IMR-90 (cell line): ENCODE measurements around the gene LRRC39. TPM values are rescaled to one million over a fixed set of nuclear protein-coding genes. Genes with fewer than 3 reads are reported as not detected.

Experiments
- ATAC-seq: fragments of 200-7000 bp; cut with Tn5 transposase; 2 replicates; pipeline ENCODE4 v1.9.1; 2020; ENCODE audit warnings: low read depth, mild to moderate bottlenecking, moderate library complexity
- BruUV-seq: library from RNA; stranded (reverse); fragments of 400-500 nt; replicated peaks from 2 replicates; lab custom pipeline; 2021; lab: Mats Ljungman, UMichigan
- CTCF ChIA-PET: fragments of 300-600 bp; formaldehyde crosslinking; extraction: SDS; loops from one replicate; lab custom pipeline; 2021; ENCODE audit warnings: antibody characterized with exemption; lab: Yijun Ruan, JAX
- POLR2A ChIA-PET: fragments of 300-600 bp; sonication (Branson Sonifier 250); formaldehyde crosslinking; loops from one replicate; lab custom pipeline; 2022; ENCODE audit warnings: antibody characterized with exemption; ENCODE audit not compliant: unreplicated experiment; lab: Charles Lee
- DNase-seq: peaks from one replicate; pipeline ENCODE4 v3.0.0; 2013
- H2AFZ ChIP-seq: replicated peaks from 2 replicates; pipeline ENCODE3; 2013; ENCODE audit warnings: low read length, mild to moderate bottlenecking; ENCODE audit not compliant: poor library complexity
- H2AK5ac ChIP-seq: 2 replicates; pipeline ENCODE4 v1.6.1; 2013; ENCODE audit warnings: low read depth, low read length, inconsistent platforms
- H2AK9ac ChIP-seq: replicated peaks from 2 replicates; pipeline ENCODE3; 2013; ENCODE audit warnings: mild to moderate bottlenecking, low read depth, low read length, moderate library complexity; ENCODE audit not compliant: poor library complexity
- H2BK120ac ChIP-seq: 2 replicates; pipeline ENCODE4 v1.6.1; 2013; ENCODE audit warnings: low read depth, low read length, inconsistent platforms
- H2BK15ac ChIP-seq: 3 replicates; pipeline ENCODE4 v1.6.1; 2013; ENCODE audit warnings: low read depth, low read length, inconsistent platforms
- H2BK20ac ChIP-seq: 2 replicates; pipeline ENCODE4 v1.6.1; 2013; ENCODE audit warnings: low read depth, mild to moderate bottlenecking, inconsistent platforms, low read length, moderate library complexity
- H2BK5ac ChIP-seq: 2 replicates; pipeline ENCODE4 v1.6.1; 2013; ENCODE audit warnings: mild to moderate bottlenecking, low read depth, low read length, inconsistent platforms; ENCODE audit not compliant: poor library complexity, severe bottlenecking
- H3K14ac ChIP-seq: replicated peaks from 2 replicates; pipeline ENCODE4 v1.6.1; 2013; ENCODE audit warnings: low read depth, low read length, inconsistent platforms
- H3K18ac ChIP-seq: 2 replicates; pipeline ENCODE4 v1.6.1; 2013; ENCODE audit warnings: low read depth, low read length, control low read depth
- H3K23ac ChIP-seq: 2 replicates; pipeline ENCODE4 v1.6.1; 2013; ENCODE audit warnings: low read depth, low read length, inconsistent platforms
- H3K27ac ChIP-seq: 2 replicates; pipeline ENCODE4 v1.5.1; 2013; ENCODE audit warnings: mild to moderate bottlenecking, control low read depth, low read length; ENCODE audit not compliant: insufficient read depth
- H3K27me3 ChIP-seq: 2 replicates; pipeline ENCODE4 v1.6.1; 2013; ENCODE audit warnings: low read length; ENCODE audit not compliant: control insufficient read depth, insufficient read depth
- H3K36me3 ChIP-seq: 2 replicates; pipeline ENCODE4 v1.6.1; 2013; ENCODE audit warnings: low read length, mixed read lengths; ENCODE audit not compliant: control insufficient read depth, insufficient read depth
- H3K4ac ChIP-seq: 2 replicates; pipeline ENCODE4 v1.6.1; 2013; ENCODE audit warnings: low read depth, low read length, inconsistent platforms
- H3K4me1 ChIP-seq: 2 replicates; pipeline ENCODE4 v1.6.1; 2013; ENCODE audit warnings: low read length, mixed read lengths; ENCODE audit not compliant: control insufficient read depth, insufficient read depth
- H3K4me2 ChIP-seq: 2 replicates; pipeline ENCODE4 v1.6.1; 2013; ENCODE audit warnings: low read depth, mild to moderate bottlenecking, control low read depth, low read length, moderate library complexity
- H3K4me3 ChIP-seq: 2 replicates; pipeline ENCODE4 v1.5.1; 2013; ENCODE audit warnings: low read depth, mild to moderate bottlenecking, control low read depth, low read length, moderate library complexity; ENCODE audit not compliant: insufficient read depth
- H3K56ac ChIP-seq: 2 replicates; pipeline ENCODE4 v1.6.1; 2013; ENCODE audit warnings: low read length, inconsistent platforms; ENCODE audit not compliant: insufficient read depth; ENCODE audit errors: extremely low read depth
- H3K79me1 ChIP-seq, 2 experiments: 2 replicates each; pipeline ENCODE4 v1.6.1; 2013; ENCODE audit warnings: low read length in 2 of 2, inconsistent platforms in 1 of 2, low read depth in 1 of 2
- H3K9ac ChIP-seq: 2 replicates; pipeline ENCODE4 v1.6.1; 2013; ENCODE audit warnings: low read depth, low read length, control low read depth
- H3K9me1 ChIP-seq: 2 replicates; pipeline ENCODE4 v1.6.1; 2013; ENCODE audit warnings: low read length, inconsistent platforms; ENCODE audit not compliant: insufficient read depth
- H3K9me3 ChIP-seq: 2 replicates; pipeline ENCODE4 v1.6.1; 2013; ENCODE audit warnings: low read length; ENCODE audit not compliant: control insufficient read depth, insufficient read depth
- H4K20me1 ChIP-seq: 2 replicates; pipeline ENCODE4 v1.6.1; 2013; ENCODE audit warnings: low read length, inconsistent platforms; ENCODE audit not compliant: insufficient read depth
- H4K5ac ChIP-seq: 2 replicates; pipeline ENCODE4 v1.6.1; 2013; ENCODE audit warnings: mild to moderate bottlenecking, low read depth, low read length, control low read depth
- H4K8ac ChIP-seq, 2 experiments: 2 replicates each; pipeline ENCODE4 v1.6.1; 2013; ENCODE audit warnings: low read depth in 2 of 2, low read length in 2 of 2, control low read depth in 1 of 2, inconsistent platforms in 1 of 2
- H4K91ac ChIP-seq: 2 replicates; pipeline ENCODE4 v1.6.1; 2013; ENCODE audit warnings: low read depth, low read length, inconsistent platforms; ENCODE audit not compliant: insufficient read depth
- BHLHE40 ChIP-seq: fragments of 150-350 bp; IDR thresholded peaks from 2 replicates; pipeline ENCODE4 v1.6.1; 2016; ENCODE audit warnings: mild to moderate bottlenecking, low read depth, low read length
- CEBPB ChIP-seq: IDR thresholded peaks from 2 replicates; pipeline ENCODE4 v1.6.1; 2012; ENCODE audit warnings: low read depth, low read length, improper control_type of control experiment
- CHD1 ChIP-seq: IDR thresholded peaks from 2 replicates; pipeline ENCODE4 v1.6.1; 2012; ENCODE audit warnings: low read depth, low read length, improper control_type of control experiment
- NFE2L2 ChIP-seq: fragments of 150-350 bp; IDR thresholded peaks from 2 replicates; pipeline ENCODE4 v1.6.1; 2016; ENCODE audit warnings: low read depth, mild to moderate bottlenecking, low read length
- POLR2A ChIP-seq: IDR thresholded peaks from 2 replicates; pipeline ENCODE4 v1.6.1; 2012; ENCODE audit warnings: mild to moderate bottlenecking, low read depth, low read length
- RAD21 ChIP-seq: IDR thresholded peaks from 2 replicates; pipeline ENCODE4 v1.6.1; 2012; ENCODE audit warnings: low read length, improper control_type of control experiment
- RCOR1 ChIP-seq: IDR thresholded peaks from 2 replicates; pipeline ENCODE4 v1.6.1; 2012; ENCODE audit warnings: mild to moderate bottlenecking, low read length, improper control_type of control experiment; ENCODE audit not compliant: insufficient replicate concordance
- RFX5 ChIP-seq: IDR thresholded peaks from 2 replicates; pipeline ENCODE4 v1.8.0; 2012; ENCODE audit warnings: low read depth, mild to moderate bottlenecking, low read length, moderate library complexity
- WGBS, 2 experiments: methylation state at CpG; one replicate each; pipeline versions ENCODE4 v1.1.5 to v1.1.7; 2013; ENCODE audit warnings: missing lambda C conversion rate in 2 of 2; ENCODE audit not compliant: insufficient read length in 1 of 2; ENCODE audit errors: extremely low coverage in 2 of 2; 5-methylcytosine and 5-hydroxymethylcytosine counted together
- dilution Hi-C: fragments of 300-500 bp; cut with HindIII; formaldehyde crosslinking; loops from one replicate; pipeline ENCODE4 v1.14.3; 2018; ENCODE audit warnings: low sequenced_read_pairs; ENCODE audit not compliant: unreplicated experiment
- in situ Hi-C: fragments of 300-500 bp; cut with MboI; formaldehyde crosslinking; loops from 3 replicates; pipeline ENCODE4 v1.14.3; 2019; ENCODE audit warnings: low sequenced_read_pairs, inconsistent platforms, mixed read lengths
- intact Hi-C: fragments of 100-400 bp; cut with micrococcal nuclease; formaldehyde crosslinking; loops from 2 replicates; pipeline ENCODE4 v1.10.0; 2022
- polyA plus RNA-seq, 3 experiments: library from polyadenylated mRNA; depleted of rRNA; stranded (reverse); fragments of >200 nt; gene quantifications; 2 replicates each; pipeline ENCODE4 v1.2.3, GENCODE V29; 2012; ENCODE audit warnings: low replicate concordance in 1 of 3
- total RNA-seq: library from RNA; depleted of rRNA; stranded (reverse); fragments of >200 nt; gene quantifications from 2 replicates; pipeline ENCODE4 v1.2.3, GENCODE V29; 2012

The LRRC39 gene
- total and polyA plus RNA-seq, 2 of the 4 experiments (the other 2 are of a cell fraction) = 0.36 to 0.48 TPM

GRCh38 chr1:100134872-100135271 lies 43.2 kb downstream of the LRRC39 start:
- Histone ChIP-seq H2AK9ac (no peak overlapping the region), H3K56ac (no peak overlapping the region), H2AK5ac (no peak overlapping the region), H2BK120ac (no peak overlapping the region), H4K8ac (no peak overlapping the region), H2AFZ (no peak overlapping the region), H3K9me3 (no peaks in the 10 kb centered on the region), H2BK15ac (no peak overlapping the region), H3K23ac (no peak overlapping the region), H3K4me1 (peaks cover 1% of the 10 kb centered on the region; the same call in 1 of the 2 replicates), H4K5ac (no peak overlapping the region), H3K79me1 (peaks cover 26 to 43% of the 10 kb centered on the region in 2 experiments), H4K91ac (no peak overlapping the region), H2BK5ac (no peak overlapping the region), H3K27ac (no peak overlapping the region), H3K18ac (no peak overlapping the region), H3K14ac (no peak overlapping the region), H3K4me3 (no peak overlapping the region), H3K4ac (no peak overlapping the region), H3K9ac (no peak overlapping the region), H4K20me1 (no peaks in the 10 kb centered on the region), H3K4me2 (no peak overlapping the region), H2BK20ac (no peak overlapping the region), H3K9me1 (no peaks in the 10 kb centered on the region; the same call in 1 of the 2 replicates), H3K36me3 (peaks cover 10% of the 10 kb centered on the region), H3K27me3 (no peaks in the 10 kb centered on the region)
- ChIA-PET CTCF (interaction anchor here (0.6 kb wide), 1 partner anchor 328 kb away, joined by 3 read pairs; no protein-coding TSS in a partner anchor), POLR2A (no interaction called here)
- in situ Hi-C loops (loop anchor here (10.0 kb wide), 1 partner anchor 330 kb away; no protein-coding TSS in a partner anchor), dilution Hi-C loops (no loop called here), intact Hi-C loops (no loop called here)
- TF ChIP-seq CEBPB = no peak
- TF ChIP-seq CHD1 = no peak
- no peak for TF ChIP-seq NFE2L2
- TF ChIP-seq BHLHE40 = no peak
- TF ChIP-seq RCOR1 = no peak
- TF ChIP-seq POLR2A = no peak
- no peak for TF ChIP-seq RFX5
- no peak for TF ChIP-seq RAD21
- DNase-seq (peak; percentile 1), ATAC-seq (no peak)
- WGBS, 2 experiments = no CpG with 5 or more reads among the region's 3 CpGs
- BruUV-seq = no TSS peak
